CD14-positive monocyte (primary cell): Measurements from ENCODE around the gene SEC24A. TPM values are rescaled to one million over a fixed set of nuclear protein-coding genes. Genes with fewer than 3 reads are reported as not detected.
A peak's percentile ranks its signal among the peaks of the same experiment; 100 is the strongest.

Experiments used
- DNase-seq, 3 donors: peaks; one replicate each; pipeline ENCODE4 v3.0.0-alpha.2; 2011 to 2022
- H2AFZ ChIP-seq: 2 replicates; pipeline ENCODE4 v1.6.0; 2012; ENCODE audit warnings: mild to moderate bottlenecking, low read depth, low read length, inconsistent platforms; ENCODE audit not compliant: insufficient read depth, poor library complexity, severe bottlenecking
- H3K27ac ChIP-seq, 2 donors: 1 replicate in 1 of 2; 2 replicates in 1 of 2; pipeline ENCODE4 v1.5.1; 2012 to 2013; ENCODE audit warnings: low read length in 2 of 2, control low read depth in 1 of 2, inconsistent platforms in 1 of 2, low read depth in 1 of 2, mild to moderate bottlenecking in 1 of 2
- H3K27me3 ChIP-seq, 2 donors: one replicate each; pipeline versions ENCODE4 v1.6.0 to v1.6.1; 2011 to 2013; ENCODE audit warnings: low read length in 2 of 2; ENCODE audit not compliant: control insufficient read depth in 2 of 2, insufficient read depth in 2 of 2
- H3K36me3 ChIP-seq, 2 donors: replicated peaks in 1 of 2; 1 replicate in 1 of 2; 2 replicates in 1 of 2; pipeline versions ENCODE4 v1.5.1 to v1.6.1; 2012 to 2013; ENCODE audit warnings: low read length in 2 of 2, control low read depth in 1 of 2, inconsistent platforms in 1 of 2, mild to moderate bottlenecking in 1 of 2; ENCODE audit not compliant: insufficient read depth in 2 of 2, control insufficient read depth in 1 of 2
- H3K4me1 ChIP-seq, 2 donors: 1 replicate in 1 of 2; 2 replicates in 1 of 2; pipeline versions ENCODE4 v1.5.1 to v1.6.1; 2012 to 2013; ENCODE audit warnings: low read length in 2 of 2, control low read depth in 1 of 2, inconsistent platforms in 1 of 2, mild to moderate bottlenecking in 1 of 2, moderate library complexity in 1 of 2; ENCODE audit not compliant: insufficient read depth in 2 of 2, control insufficient read depth in 1 of 2
- H3K4me2 ChIP-seq: replicated peaks from 2 replicates; pipeline ENCODE3; 2012; ENCODE audit warnings: low read length, moderate library complexity, mild to moderate bottlenecking; ENCODE audit not compliant: poor library complexity, severe bottlenecking; ENCODE audit errors: extremely low read depth
- H3K4me3 ChIP-seq, 3 experiments: fragments of 200-600 bp in 1 of 3; sonication (generic) in 1 of 3; replicated peaks in 1 of 3; 1 replicate in 2 of 3; 2 replicates in 1 of 3; pipeline ENCODE4 v1.5.1; 2011 to 2013; ENCODE audit warnings: low read length in 3 of 3, mild to moderate bottlenecking in 3 of 3, control low read depth in 2 of 3, low read depth in 2 of 3, inconsistent platforms in 1 of 3, moderate library complexity in 1 of 3
- H3K79me2 ChIP-seq: 2 replicates; pipeline ENCODE4 v1.6.0; 2012; ENCODE audit warnings: mild to moderate bottlenecking, control low read depth, inconsistent platforms, low read length, moderate library complexity; ENCODE audit not compliant: insufficient read depth
- H3K9ac ChIP-seq: 2 replicates; pipeline ENCODE4 v1.6.0; 2017; ENCODE audit warnings: low read length, mild to moderate bottlenecking; ENCODE audit not compliant: insufficient read depth, poor library complexity, severe bottlenecking
- H3K9me3 ChIP-seq, 2 donors: replicated peaks in 1 of 2; 1 replicate in 1 of 2; 2 replicates in 1 of 2; pipeline versions ENCODE4 v1.5.1 to v1.6.1; 2012 to 2013; ENCODE audit warnings: low read length in 2 of 2, control low read depth in 1 of 2; ENCODE audit not compliant: control insufficient read depth in 1 of 2, insufficient read depth in 1 of 2
- H4K20me1 ChIP-seq: 2 replicates; pipeline ENCODE4 v1.6.0; 2012; ENCODE audit warnings: mild to moderate bottlenecking, low read length, control low read depth, moderate library complexity; ENCODE audit not compliant: insufficient read depth
- H3K27ac Mint-ChIP-seq, 7 donors: one replicate each; pipeline ENCODE4 v1.8.0; 2020; ENCODE audit warnings: mild to moderate bottlenecking in 7 of 7, mixed read lengths in 7 of 7, moderate library complexity in 6 of 7, inconsistent platforms in 2 of 7
- H3K27me3 Mint-ChIP-seq, 3 donors: one replicate each; pipeline ENCODE4 v1.8.0; 2021 to 2022; ENCODE audit warnings: low read depth in 3 of 3, mild to moderate bottlenecking in 3 of 3, mixed read lengths in 3 of 3, moderate library complexity in 3 of 3, inconsistent platforms in 1 of 3
- H3K36me3 Mint-ChIP-seq, 2 donors: one replicate each; pipeline ENCODE4 v1.8.0; 2020; ENCODE audit warnings: mixed read lengths in 2 of 2, inconsistent platforms in 1 of 2, mild to moderate bottlenecking in 1 of 2
- H3K4me1 Mint-ChIP-seq: one replicate; pipeline ENCODE4 v1.8.0; 2020; ENCODE audit warnings: mild to moderate bottlenecking, mixed read lengths
- H3K4me3 Mint-ChIP-seq, 2 donors: one replicate each; pipeline ENCODE4 v1.8.0; 2020; ENCODE audit warnings: mild to moderate bottlenecking in 2 of 2, mixed read lengths in 2 of 2, moderate library complexity in 1 of 2
- H3K9me3 Mint-ChIP-seq, 7 donors: one replicate each; pipeline ENCODE4 v1.8.0; 2020 to 2022; ENCODE audit warnings: mixed read lengths in 7 of 7, mild to moderate bottlenecking in 6 of 7, moderate library complexity in 6 of 7, inconsistent platforms in 2 of 7
- CTCF ChIP-seq: fragments of 200-600 bp; IDR thresholded peaks from one replicate; pipeline ENCODE4 v1.8.0; 2022; ENCODE audit warnings: antibody characterized with exemption, mild to moderate bottlenecking
- WGBS: methylation state at CpG from one replicate; pipeline ENCODE4 v1.1.5; 2013; ENCODE audit warnings: missing lambda C conversion rate; ENCODE audit not compliant: insufficient coverage; 5-methylcytosine and 5-hydroxymethylcytosine counted together
- intact Hi-C, 2 donors: fragments of 100-400 bp; cut with micrococcal nuclease; formaldehyde crosslinking; loops; one replicate each; pipeline versions ENCODE4 v1.15.0 to v1.15.1; 2023
- polyA plus RNA-seq, 3 donors: library from polyadenylated mRNA; depleted of rRNA in 1 of 3; unstranded in 2 of 3; stranded (reverse) in 1 of 3; fragments of 300-500 nt in 2 of 3; fragments of >200 nt in 1 of 3; fragmentation: Illumina TruSeq in 2 of 3; gene quantifications; 1 replicate in 2 of 3; 2 replicates in 1 of 3; pipeline ENCODE4 v1.2.3, GENCODE V29; 2012 to 2021

Gene SEC24A
- polyA plus RNA-seq, 3 donors: 4.9 to 8.5 (median 7.7) TPM

GRCh38 chr5:134608555-134608954 lies 40.0 kb upstream of the SEC24A start:
- no peaks in the 10 kb centered on the region for H3K4me1 ChIP-seq
- no peaks in the 10 kb centered on the region for H3K9me3 ChIP-seq
- H3K9me3 Mint-ChIP-seq: no peaks in the 10 kb centered on the region
- no peak overlapping the region for H3K9ac ChIP-seq
- no peak overlapping the region for H3K4me3 Mint-ChIP-seq
- intact Hi-C loops: no loop called here
- no peak overlapping the region for H3K27ac Mint-ChIP-seq
- H3K4me1 Mint-ChIP-seq: no peaks in the 10 kb centered on the region
- 80% methylated on average over 2 of the region's 3 CpGs for WGBS
- H3K4me2 ChIP-seq: no peak overlapping the region
- H3K36me3 Mint-ChIP-seq: peaks cover 83 to 98% of the 10 kb centered on the region in 2 donors
- H3K27me3 ChIP-seq: no peaks in the 10 kb centered on the region
- no peak for DNase-seq
- no peak overlapping the region for H3K4me3 ChIP-seq
- peaks cover 89 to 95% of the 10 kb centered on the region in 2 donors for H3K36me3 ChIP-seq
- no peaks in the 10 kb centered on the region for H4K20me1 ChIP-seq
- H3K27me3 Mint-ChIP-seq: no peaks in the 10 kb centered on the region
- TF ChIP-seq CTCF: no peak
- H2AFZ ChIP-seq: no peak overlapping the region
- H3K79me2 ChIP-seq: no peaks in the 10 kb centered on the region
- H3K27ac ChIP-seq: no peak overlapping the region

GRCh38 chr5:134609232-134609851 lies 39.2 kb upstream of the SEC24A start:
- Histone ChIP-seq H3K79me2 (no peaks in the 10 kb centered on the region), H3K9ac (no peak overlapping the region), H3K27ac (no peak overlapping the region), H3K9me3 (no peaks in the 10 kb centered on the region), H4K20me1 (no peaks in the 10 kb centered on the region), H3K4me1 (no peaks in the 10 kb centered on the region), H3K36me3 (peaks cover 90 to 94% of the 10 kb centered on the region in 2 donors), H3K27me3 (no peaks in the 10 kb centered on the region), H3K4me3 (no peak overlapping the region), H2AFZ (no peak overlapping the region), H3K4me2 (no peak overlapping the region)
- intact Hi-C loops: no loop called here
- Mint-ChIP-seq H3K9me3 (no peaks in the 10 kb centered on the region), H3K27me3 (no peaks in the 10 kb centered on the region), H3K36me3 (peaks cover 82 to 98% of the 10 kb centered on the region in 2 donors), H3K27ac (peak overlapping the region in 1 of 7 donors; percentile 74), H3K4me3 (no peak overlapping the region), H3K4me1 (no peaks in the 10 kb centered on the region)
- WGBS: no CpG with 5 or more reads among the region's 3 CpGs
- TF ChIP-seq CTCF: no peak
- DNase-seq: no peak
